ENCODE measurements around the gene LSM12. TPM values are rescaled to one million over a fixed set of nuclear protein-coding genes. Genes with fewer than 3 reads are reported as not detected.

Gene LSM12
- total RNA-seq, 2 experiments from 2014 or later: 35.4 to 67.9 TPM

GRCh38 chr17:44081681-44082080 is 15.2 kb upstream of the LSM12 start:
- no peak overlapping the region for H3K27ac ChIP-seq (ENCODE audit: low read depth, low read length, poor library complexity, severe bottlenecking)
- no peak for TF ChIP-seq EZH2phosphoT487 (IDR thresholded peaks at IDR 0.05; ENCODE audit: borderline replicate concordance, low read depth, low read length)
- no peak for TF ChIP-seq CTCF (conservative IDR thresholded peaks at IDR 0.05; ENCODE audit: low read length)
- no peak overlapping the region for H3K4me3 ChIP-seq (ENCODE audit: low read depth, low read length, poor library complexity, severe bottlenecking)
- H3K9me2 ChIP-seq (ENCODE audit: insufficient read depth, low read length): no peaks in the 10 kb centered on the region
- peaks cover 6% of the 10 kb centered on the region for H3K4me1 ChIP-seq (ENCODE audit: insufficient read depth, low read length, poor library complexity, severe bottlenecking)
- no peaks in the 10 kb centered on the region for H4K20me1 ChIP-seq (ENCODE audit: insufficient read depth, low read length)
- H2AFZ ChIP-seq (ENCODE audit: low read length): no peak overlapping the region
- CTCF ChIA-PET (ENCODE audit: unreplicated experiment): no interaction called here
- no peak for DNase-seq (ENCODE audit: low spot score)
- POLR2A ChIA-PET: no interaction called here
- peaks cover 35% of the 10 kb centered on the region; the same call in 1 of the 2 replicates for H3K36me3 ChIP-seq (ENCODE audit: insufficient read depth, low read length)
- intact Hi-C loops (cut with micrococcal nuclease; ENCODE audit: unreplicated experiment): no loop called here
- H3K9me3 ChIP-seq (ENCODE audit: low read length): no peaks in the 10 kb centered on the region
- no TSS peak for BruUV-seq (replicated peaks)
- H3K4me2 ChIP-seq (ENCODE audit: low read length): no peak overlapping the region
- no peaks in the 10 kb centered on the region for H3K79me2 ChIP-seq (ENCODE audit: insufficient read depth, low read depth, low read length)

GRCh38 chr17:44079877-44080821 is 13.7 kb upstream of the LSM12 start:
- ChIA-PET POLR2A (interaction anchor here (0.6 kb wide), 1 partner anchor 10 kb away, joined by 4 read pairs; no protein-coding TSS in a partner anchor), CTCF (ENCODE audit: unreplicated experiment) (no interaction called here)
- no peak overlapping the region for H3K27ac ChIP-seq (ENCODE audit: low read depth, low read length, poor library complexity, severe bottlenecking)
- H3K79me2 ChIP-seq (ENCODE audit: insufficient read depth, low read depth, low read length): no peaks in the 10 kb centered on the region
- DNase-seq (ENCODE audit: low spot score): peak; percentile 8
- H3K4me1 ChIP-seq (ENCODE audit: insufficient read depth, low read length, poor library complexity, severe bottlenecking): peaks cover 6% of the 10 kb centered on the region
- H3K4me3 ChIP-seq (ENCODE audit: low read depth, low read length, poor library complexity, severe bottlenecking): no peak overlapping the region
- BruUV-seq (replicated peaks): no TSS peak
- H3K9me3 ChIP-seq (ENCODE audit: low read length): no peaks in the 10 kb centered on the region
- H3K9me2 ChIP-seq (ENCODE audit: insufficient read depth, low read length): no peaks in the 10 kb centered on the region
- no peak for TF ChIP-seq CTCF (conservative IDR thresholded peaks at IDR 0.05; ENCODE audit: low read length)
- no peak for TF ChIP-seq EZH2phosphoT487 (IDR thresholded peaks at IDR 0.05; ENCODE audit: borderline replicate concordance, low read depth, low read length)
- no peak overlapping the region for H2AFZ ChIP-seq (ENCODE audit: low read length)
- intact Hi-C loops (cut with micrococcal nuclease; ENCODE audit: unreplicated experiment): loop anchor here (10.0 kb wide), 1 partner anchor 245 kb away; the partner anchor contains the start of gene SLC25A39
- H3K36me3 ChIP-seq (ENCODE audit: insufficient read depth, low read length): peaks cover 44% of the 10 kb centered on the region; the same call in 1 of the 2 replicates
- H4K20me1 ChIP-seq (ENCODE audit: insufficient read depth, low read length): no peaks in the 10 kb centered on the region
- no peak overlapping the region for H3K4me2 ChIP-seq (ENCODE audit: low read length)

- TF ChIP-seq CTCF (conservative IDR thresholded peaks at IDR 0.05; ENCODE audit: low read length) (no peak), EZH2phosphoT487 (IDR thresholded peaks at IDR 0.05; ENCODE audit: borderline replicate concordance, low read depth, low read length) (no peak)
- H3K9me3 ChIP-seq (ENCODE audit: low read length): no peaks in the 10 kb centered on the region
- no peak overlapping the region for H3K4me2 ChIP-seq (ENCODE audit: low read length)
- CTCF ChIA-PET (ENCODE audit: unreplicated experiment): no interaction called here
- H3K9me2 ChIP-seq (ENCODE audit: insufficient read depth, low read length): no peaks in the 10 kb centered on the region
- no peak overlapping the region for H3K27ac ChIP-seq (ENCODE audit: low read depth, low read length, poor library complexity, severe bottlenecking)
- POLR2A ChIA-PET: no interaction called here
- intact Hi-C loops (cut with micrococcal nuclease; ENCODE audit: unreplicated experiment): loop anchor here (10.0 kb wide), 1 partner anchor 246 kb away; the partner anchor contains the start of gene SLC25A39
- DNase-seq (ENCODE audit: low spot score): no peak
- peaks cover 6% of the 10 kb centered on the region for H3K4me1 ChIP-seq (ENCODE audit: insufficient read depth, low read length, poor library complexity, severe bottlenecking)
- BruUV-seq (replicated peaks): no TSS peak
- H3K79me2 ChIP-seq (ENCODE audit: insufficient read depth, low read depth, low read length): no peaks in the 10 kb centered on the region
- H3K4me3 ChIP-seq (ENCODE audit: low read depth, low read length, poor library complexity, severe bottlenecking): no peak overlapping the region
- H4K20me1 ChIP-seq (ENCODE audit: insufficient read depth, low read length): no peaks in the 10 kb centered on the region
- peaks cover 42% of the 10 kb centered on the region for H3K36me3 ChIP-seq (ENCODE audit: insufficient read depth, low read length)
- no peak overlapping the region for H2AFZ ChIP-seq (ENCODE audit: low read length)
Measured at GRCh38 chr17:44078412-44078811, 11.9 kb upstream of the LSM12 start.

Measured in OCI-LY7 (cell line).